Measurements from ENCODE around the gene ZBTB33.

ZBTB33 gene

DNA sequence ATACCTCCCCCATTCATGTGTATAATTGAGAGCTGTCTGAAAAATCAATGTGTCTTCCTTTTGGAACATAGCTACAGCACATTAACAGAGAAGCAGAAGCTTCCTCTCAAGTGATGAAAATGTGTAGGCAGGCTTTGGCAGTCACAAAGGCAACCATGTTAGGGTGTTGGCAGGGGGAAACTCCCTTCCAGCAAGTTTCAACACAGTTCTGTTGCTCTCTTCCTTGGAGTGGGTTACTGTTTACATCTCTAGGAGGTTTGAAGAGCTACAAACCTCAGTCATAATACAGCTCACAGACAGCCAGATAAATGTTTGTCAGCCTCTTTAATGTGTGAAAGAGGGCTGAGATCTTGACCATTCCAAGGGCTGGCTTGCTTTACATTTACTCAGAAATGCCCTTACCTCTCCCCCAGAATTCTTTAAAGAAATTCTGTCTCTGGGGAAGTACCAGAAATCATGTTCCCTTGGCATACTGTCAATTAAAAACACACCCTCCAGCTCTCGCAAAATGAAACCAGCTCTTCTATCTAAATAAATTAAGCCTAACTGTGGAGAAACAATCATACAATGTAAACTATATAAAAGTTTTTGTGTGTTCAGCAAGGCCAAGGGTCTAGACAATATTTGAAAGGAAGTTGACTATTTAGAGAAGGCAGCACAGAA is 18.9 kb downstream of the ZBTB33 start:
- DNase-seq: no peak

GRCh38 chrX:120270567-120270966 is 20.0 kb downstream of the ZBTB33 start:
- no peak for DNase-seq

GRCh38 chrX:120271218-120271617 is 20.6 kb downstream of the ZBTB33 start:
- DNase-seq: no peak

DNA sequence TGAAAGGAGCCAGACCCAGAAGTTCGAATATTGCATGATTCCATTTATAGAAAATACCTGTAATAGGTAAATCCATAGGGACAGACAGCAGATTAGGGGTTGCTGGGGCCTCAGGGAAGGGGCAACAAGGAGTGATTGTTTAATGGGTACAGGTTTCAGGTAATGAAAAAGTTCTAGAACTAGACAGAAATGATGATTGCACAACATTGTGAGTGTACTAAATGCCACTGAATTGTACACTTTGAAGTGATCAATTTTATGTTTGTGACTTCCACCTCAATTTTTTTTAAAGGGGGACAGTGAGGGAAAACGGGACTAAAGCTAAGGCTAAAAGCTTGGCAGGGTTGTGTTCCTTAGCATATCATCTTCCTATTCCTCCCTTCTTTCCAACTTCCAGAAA is 23.5 kb downstream of the ZBTB33 start:
- DNase-seq: no peak

DNA sequence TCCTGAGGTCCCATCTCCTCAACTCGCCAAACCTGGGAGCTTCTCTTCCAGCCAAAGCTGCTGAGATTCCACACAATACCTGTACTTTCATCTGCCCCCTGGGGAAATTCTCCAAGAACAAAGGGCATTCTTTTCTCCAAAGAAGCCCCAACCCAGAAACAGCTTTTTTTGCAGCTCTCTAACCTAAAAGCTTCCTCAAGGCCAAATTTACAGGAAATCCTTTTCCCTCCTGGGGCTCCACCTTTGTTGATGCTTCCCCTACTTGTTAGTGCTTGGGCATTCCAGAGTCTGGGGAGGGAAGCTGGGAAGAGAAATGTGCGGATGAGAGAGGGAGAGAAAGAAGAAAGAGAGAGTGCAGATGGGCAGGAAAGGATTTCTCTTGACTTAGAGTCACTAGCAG is 24.3 kb downstream of the ZBTB33 start:
- DNase-seq: no peak

DNA sequence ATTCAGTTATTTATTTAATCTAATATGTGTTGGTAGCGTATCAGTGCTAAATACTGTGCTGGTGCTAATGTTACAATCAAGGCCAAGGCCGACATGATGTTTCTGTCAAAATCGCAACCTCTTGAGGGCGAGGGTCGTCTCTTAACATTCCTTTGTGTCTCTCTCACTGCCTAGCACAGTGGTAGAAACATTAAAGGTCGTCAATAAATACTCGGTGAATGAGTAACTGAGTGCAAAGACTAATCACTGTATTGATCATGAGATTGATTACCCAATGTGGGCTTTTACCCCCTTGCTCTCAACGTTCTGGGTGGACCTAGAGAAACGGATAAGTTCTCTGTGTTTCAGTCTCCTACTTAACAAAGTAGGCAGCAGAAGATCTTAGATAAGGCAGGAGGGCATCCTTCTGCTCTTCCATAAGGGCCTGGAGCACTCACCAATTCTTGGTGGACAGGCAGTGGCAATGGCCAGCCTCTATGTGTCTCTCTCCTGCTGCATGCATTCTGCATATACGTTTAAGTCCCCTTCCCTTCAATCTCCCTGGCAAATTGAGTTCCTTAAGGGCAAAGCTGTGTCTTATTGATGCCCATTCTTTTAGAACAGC is 30.5 kb downstream of the ZBTB33 start:
- DNase-seq: no peak

GRCh38 chrX:120281761-120282160 is 31.1 kb downstream of the ZBTB33 start:
- no peak for DNase-seq

DNA sequence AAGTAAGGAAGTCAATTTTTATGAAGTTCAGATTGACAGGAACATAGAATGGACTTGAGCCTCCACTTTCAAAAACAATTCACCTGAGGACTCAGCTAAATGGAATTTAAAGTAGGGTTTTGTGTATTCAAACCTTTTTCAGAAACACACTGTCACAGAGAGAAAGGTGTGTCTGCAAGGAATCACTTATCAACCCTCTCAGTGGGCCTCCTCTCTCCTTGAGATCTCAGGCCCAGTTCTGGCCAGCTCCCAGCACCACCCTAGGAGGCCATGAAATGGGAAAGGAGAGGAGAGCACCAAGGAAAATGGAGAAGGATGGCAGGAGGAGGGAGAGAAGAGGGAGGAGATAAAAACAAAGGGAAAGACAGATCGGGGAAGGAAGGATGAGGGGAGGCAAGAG is 32.1 kb downstream of the ZBTB33 start:
- no peak for DNase-seq

DNA sequence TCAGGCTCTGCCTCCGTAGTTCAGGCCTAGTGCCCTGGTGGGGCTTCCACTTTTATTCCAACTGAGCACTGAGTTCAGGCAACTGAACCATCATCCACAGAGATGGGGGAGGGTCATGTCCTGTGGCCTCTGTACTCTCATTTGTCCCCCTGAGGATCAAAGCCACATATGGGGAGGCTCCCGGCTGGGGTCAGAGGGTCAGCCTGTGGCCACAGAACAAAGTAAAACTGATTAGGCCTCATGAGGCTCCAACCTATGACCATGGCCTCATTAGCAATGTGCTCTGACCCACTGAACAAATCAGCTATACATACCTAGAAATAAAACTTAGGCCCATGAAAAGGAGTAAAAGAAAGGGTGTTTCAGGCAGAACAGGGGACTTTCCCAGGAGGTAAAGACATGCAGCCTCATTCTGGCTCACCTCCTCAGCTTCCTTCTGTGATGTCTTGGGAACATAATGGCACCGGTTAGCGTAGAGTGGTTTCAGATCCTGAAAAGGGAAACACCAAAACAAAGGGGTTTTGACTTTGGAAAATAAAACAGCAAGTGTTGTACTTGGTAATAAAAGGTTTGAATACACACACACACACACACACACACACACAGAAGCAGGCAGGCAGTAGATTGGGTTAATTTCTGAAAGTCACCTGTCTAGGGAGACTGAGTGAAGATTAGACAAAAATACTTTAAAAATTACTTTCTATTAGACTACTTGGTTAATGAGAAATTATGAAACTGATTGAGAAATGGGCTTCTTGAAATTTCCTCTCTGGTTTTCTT is 36.3 kb downstream of the ZBTB33 start:
- no peak for DNase-seq

DNA sequence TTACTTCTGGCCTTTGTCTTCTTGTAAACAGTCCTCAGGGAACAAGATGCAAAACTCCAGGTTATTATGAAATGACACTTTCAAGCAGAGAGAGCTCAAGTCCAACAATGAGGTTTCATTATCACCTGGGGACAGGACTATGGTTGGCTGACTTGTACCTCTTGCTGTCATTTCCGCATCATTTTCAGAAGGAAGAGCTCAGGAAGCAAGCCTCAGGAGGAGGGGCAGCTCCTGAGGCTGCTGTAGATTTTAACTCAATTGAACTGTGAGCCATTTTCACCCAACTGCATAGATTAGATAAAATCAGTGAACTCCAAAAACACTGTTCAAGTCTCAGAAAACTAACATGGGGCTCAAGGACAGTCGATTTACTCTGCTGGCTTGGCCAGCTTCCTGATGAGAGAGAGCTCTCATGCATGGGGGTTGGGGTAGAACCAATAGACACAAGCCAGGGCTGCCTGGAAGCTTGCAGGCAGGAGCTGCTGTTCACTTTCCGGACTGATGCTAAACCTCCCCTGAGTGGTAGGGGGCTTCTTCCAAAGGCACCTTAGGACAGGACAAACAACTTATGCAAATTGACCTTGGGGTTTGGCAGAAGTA is 37.0 kb downstream of the ZBTB33 start:
- DNase-seq: no peak

DNA sequence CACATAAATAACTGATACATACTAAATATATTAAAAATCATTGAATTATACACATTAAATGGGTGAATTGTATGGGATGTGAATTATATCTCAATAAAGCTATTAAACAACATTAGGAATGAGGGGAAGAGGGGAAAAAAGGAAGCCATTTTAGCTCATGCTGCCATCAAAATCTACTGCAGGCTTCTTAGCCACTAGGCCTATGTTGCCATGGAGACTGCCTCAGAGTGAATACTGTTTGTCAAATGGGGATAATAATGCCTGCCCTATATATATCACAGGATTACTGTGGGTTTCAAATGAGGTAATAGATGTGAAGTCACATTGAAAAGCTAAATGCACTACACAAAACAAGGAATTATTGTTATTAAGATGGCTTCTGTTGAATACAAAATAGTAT is 39.5 kb downstream of the ZBTB33 start:
- no peak for DNase-seq

DNA sequence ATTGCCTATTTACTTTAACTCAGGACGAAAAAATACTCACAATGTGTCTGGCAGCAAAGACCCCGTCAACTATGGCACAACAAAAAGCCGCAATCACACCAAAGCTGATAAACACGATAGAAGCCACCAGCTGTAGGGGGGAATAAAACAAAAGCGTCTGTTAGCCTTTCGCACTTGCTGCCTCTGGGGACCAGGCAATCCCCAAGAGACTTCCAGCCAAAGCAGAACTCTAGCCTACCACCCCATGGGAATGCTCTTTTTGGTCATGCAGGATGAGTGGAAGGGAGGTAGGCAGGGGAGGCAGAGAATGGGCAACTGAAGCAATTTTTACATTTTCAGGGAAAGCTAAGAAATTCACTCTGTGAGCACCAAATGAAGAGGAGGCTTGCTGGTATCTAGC is 40.6 kb downstream of the ZBTB33 start:
- DNase-seq: no peak

DNA sequence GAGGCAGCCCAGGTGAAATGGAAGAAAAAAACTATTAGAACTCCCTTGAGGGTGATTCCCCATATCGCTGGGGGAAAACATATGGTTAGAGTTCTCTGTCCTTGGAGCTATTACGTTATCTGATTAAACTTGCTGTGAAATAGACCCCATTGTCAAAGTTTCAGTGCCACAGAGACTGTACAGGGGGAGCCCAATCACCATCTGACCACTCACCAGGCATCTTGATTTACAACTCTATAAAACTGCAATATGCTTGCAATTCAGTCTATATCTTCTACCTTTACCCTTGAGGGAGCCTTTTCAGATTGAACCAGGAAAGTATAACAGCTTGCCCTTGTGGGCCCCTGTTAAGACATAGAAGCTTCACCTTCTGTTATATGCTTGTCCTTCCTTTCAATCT is 42.4 kb downstream of the ZBTB33 start:
- no peak for DNase-seq

DNA sequence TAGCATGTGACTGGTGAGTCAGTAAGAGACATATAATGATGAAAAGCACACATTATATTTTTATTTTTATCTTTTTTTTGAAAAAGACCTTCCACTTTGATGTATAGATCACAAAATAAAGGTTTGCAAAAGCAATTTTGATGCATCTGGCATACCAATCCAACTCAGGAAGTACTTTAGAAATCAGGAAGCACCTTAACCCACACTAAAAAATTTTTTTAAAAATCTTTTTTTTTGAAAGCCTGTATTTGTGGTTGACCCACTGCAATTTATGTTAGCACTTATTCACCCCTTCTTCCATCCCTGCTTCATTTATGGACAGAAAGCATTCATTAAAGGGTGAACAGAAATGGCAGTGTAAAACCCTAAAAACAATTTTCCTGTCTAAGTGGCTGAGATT is 44.0 kb downstream of the ZBTB33 start:
- no peak for DNase-seq

GRCh38 chrX:120297923-120298322 is 47.3 kb downstream of the ZBTB33 start:
- DNase-seq: no peak

DNA sequence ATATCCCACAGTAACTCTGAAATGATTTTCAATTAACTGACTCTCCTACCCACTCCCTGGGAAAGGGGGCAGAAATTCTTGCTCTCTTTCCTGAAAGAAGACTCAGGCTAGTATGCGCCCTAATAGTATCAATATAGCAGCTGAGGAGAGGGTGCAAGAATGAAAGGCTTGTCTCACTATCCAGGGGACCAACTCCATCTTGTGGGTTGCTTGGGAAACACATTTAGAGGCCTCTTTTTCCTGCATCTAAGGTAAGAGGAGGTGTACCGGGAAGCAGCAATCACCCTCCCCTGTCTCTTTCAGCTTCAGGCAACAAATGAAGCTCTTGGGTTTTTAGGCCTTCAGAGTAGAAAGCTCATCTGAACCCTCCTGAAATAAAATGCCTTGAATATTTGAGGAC is 49.3 kb downstream of the ZBTB33 start:
- no peak for DNase-seq

DNA sequence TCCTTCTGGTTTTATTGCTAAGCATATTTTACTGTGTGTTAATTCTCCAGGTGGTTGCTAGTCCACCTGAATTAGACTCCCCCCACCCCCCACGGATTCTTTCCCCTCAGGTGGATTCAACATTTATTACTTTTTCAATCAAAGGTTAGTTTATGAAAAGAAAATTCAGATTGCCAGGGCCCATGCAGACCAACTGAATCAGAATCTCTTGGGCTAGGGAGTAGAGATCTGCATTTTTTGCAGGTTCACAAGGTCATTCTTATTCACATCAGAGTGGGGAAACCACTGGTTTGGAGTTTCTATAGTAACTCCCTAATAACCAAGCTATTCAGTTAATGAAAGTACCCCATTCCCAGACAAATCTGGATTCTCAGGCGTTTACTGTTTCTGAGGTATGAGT is 50.9 kb downstream of the ZBTB33 start:
- no peak for DNase-seq

GRCh38 chrX:120301960-120302359 is 51.3 kb downstream of the ZBTB33 start:
- no peak for DNase-seq

DNA sequence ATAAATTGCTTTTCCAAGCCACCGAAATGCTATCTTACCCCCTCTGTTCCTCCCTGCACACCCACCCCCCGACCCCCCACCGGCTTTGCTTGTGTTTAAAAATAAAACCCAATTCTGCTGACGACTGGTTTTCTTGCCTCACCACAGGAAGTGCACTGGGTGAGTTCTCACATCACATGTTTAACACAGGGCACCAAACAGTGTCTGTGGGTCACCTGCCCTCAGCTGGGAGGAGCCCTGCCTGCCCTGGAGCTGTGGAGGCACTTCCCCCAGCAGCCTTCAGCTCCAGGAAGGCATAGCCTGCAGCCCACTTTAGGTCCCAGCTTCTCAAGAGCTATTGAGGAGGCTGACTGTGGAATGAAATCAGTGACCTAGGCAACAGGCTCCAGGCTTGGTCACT is 51.8 kb downstream of the ZBTB33 start:
- DNase-seq: no peak

DNA sequence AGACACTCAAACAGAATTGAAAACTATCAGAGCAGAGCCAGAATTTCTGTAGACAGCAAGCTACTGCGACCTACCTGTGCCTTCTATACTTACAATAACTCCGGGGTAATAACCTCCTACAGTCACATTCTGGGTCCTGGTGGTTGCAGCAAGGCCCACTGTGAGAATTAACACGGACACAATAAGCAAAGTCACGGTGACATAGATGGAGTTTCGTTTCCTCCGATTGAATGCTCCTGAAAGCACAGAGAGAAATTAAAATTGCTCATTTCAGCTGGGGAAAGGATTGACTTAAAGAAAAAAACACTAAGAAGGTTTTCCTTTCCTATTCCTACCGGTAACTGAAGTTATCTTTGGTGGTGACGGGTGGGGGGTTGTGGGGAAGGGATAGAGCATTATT is 53.6 kb downstream of the ZBTB33 start:
- no peak for DNase-seq

DNA sequence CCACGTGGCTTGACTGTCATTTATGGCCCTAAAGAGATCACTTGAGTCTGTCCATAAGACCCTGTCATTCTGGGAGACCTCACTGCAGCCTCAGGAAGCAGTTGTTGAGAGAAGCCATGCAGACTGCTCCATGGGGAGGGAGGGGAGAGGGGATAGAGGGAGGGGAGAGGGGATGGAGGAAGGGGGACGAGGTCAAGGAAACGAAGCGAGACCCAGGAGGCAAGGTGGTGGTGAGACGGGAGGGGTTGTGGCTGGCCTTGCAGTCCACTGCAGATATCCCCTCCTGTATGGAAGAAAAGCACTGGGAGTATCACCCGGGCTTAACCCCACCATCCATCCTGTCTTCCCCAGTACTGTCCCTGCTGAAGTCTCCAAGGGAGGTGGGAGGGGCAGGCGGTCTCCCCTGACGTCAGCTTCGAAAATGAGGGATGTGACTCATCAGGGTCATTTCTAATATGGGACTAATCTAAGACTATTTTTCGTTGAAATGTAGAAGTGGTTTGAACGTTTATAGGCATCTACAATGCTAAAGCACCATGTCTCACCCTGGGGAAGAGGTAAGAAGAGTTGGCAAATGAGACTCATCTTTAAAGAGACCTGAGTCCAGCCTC is 55.0 kb downstream of the ZBTB33 start:
- DNase-seq: no peak

DNA sequence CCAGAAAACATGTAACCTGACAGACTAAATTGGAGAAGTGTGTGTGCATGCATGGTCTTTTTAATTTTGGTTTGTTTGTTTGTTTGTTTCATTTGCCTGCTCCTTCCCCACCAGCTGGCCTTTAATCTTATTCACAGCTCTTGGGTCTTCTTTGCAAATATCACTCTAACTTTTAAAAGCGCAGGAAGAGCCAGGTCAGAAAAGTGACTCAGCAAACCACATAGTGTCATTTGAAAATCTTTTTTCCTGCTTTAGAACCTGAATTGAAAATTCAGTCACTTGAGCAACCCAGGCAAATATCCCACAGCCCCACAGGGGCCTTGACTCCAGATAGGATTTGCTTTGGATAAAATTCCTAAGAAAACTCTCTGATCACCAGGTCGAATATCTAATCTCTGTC is 56.0 kb downstream of the ZBTB33 start:
- DNase-seq: no peak

Data from stimulated activated CD4-positive, alpha-beta T cell treated with anti-CD3 and anti-CD28 coated beads, Interleukin-12 subunit alpha, Interleukin-12 subunit beta, amount 100 ng/mL, for 4 hours (primary cell).